Suprapubic skin (tissue), 4 donors: Measurements from ENCODE around the gene PPIL4. TPM values are rescaled to one million over a fixed set of nuclear protein-coding genes. Genes with fewer than 3 reads are reported as not detected.

Experiments used
- DNase-seq, 2 donors: peaks; one replicate each; pipeline ENCODE4 v3.0.0-alpha.2; 2019; ENCODE audit warnings: low spot score in 2 of 2
- H3K27ac ChIP-seq: fragments of 200-600 bp; sonication (generic); one replicate; pipeline ENCODE4 v1.5.1; 2019
- H3K27me3 ChIP-seq: fragments of 200-600 bp; sonication (generic); one replicate; pipeline ENCODE4 v1.5.1; 2019
- H3K36me3 ChIP-seq: fragments of 200-600 bp; sonication (generic); one replicate; pipeline ENCODE4 v1.5.1; 2019
- H3K4me1 ChIP-seq: fragments of 200-600 bp; sonication (generic); one replicate; pipeline ENCODE4 v1.5.1; 2019
- H3K4me3 ChIP-seq: fragments of 200-600 bp; sonication (generic); one replicate; pipeline ENCODE4 v1.5.1; 2019; ENCODE audit warnings: mild to moderate bottlenecking
- H3K9me3 ChIP-seq: fragments of 200-600 bp; sonication (generic); one replicate; pipeline ENCODE4 v1.5.1; 2019
- CTCF ChIP-seq, 2 donors: fragments of 200-600 bp in 1 of 2; fragments of 450-650 bp in 1 of 2; sonication (generic) in 1 of 2; IDR thresholded peaks; one replicate each; pipeline ENCODE4 v1.5.1; 2016 to 2019; ENCODE audit warnings: antibody characterized with exemption in 2 of 2, mild to moderate bottlenecking in 1 of 2, moderate library complexity in 1 of 2
- EP300 ChIP-seq: sonication (generic); formaldehyde crosslinking; IDR thresholded peaks from one replicate; pipeline ENCODE4 v1.6.1; 2017; ENCODE audit warnings: antibody characterized with exemption
- POLR2A ChIP-seq, 2 donors: fragments of 450-650 bp; IDR thresholded peaks; one replicate each; pipeline ENCODE4 v1.6.1; 2017; ENCODE audit warnings: antibody characterized with exemption in 2 of 2, mild to moderate bottlenecking in 2 of 2, moderate library complexity in 2 of 2
- POLR2AphosphoS5 ChIP-seq, 3 donors: sonication (generic); formaldehyde crosslinking; IDR thresholded peaks; one replicate each; pipeline ENCODE4 v1.6.1; 2017; ENCODE audit warnings: antibody characterized with exemption in 3 of 3
- WGBS: methylation state at CpG from one replicate; pipeline ENCODE4 v1.1.5; 2018; 5-methylcytosine and 5-hydroxymethylcytosine counted together
- total RNA-seq, 4 donors: library from RNA; depleted of rRNA; stranded (reverse); fragments of >200 nt; gene quantifications; one replicate each; pipeline ENCODE4 v1.1.0, GENCODE V29; 2016

The PPIL4 gene
- total RNA-seq, 4 donors from 2014 or later: 15.6 to 39.9 (median 19.0) TPM

- WGBS: under 1% methylated on average over 38 of the region's 59 CpGs
- Histone ChIP-seq H3K36me3 (no peaks in the 10 kb centered on the region), H3K27ac (peak within 1 kb of the TSS; percentile 93), H3K4me1 (peaks cover 20% of the 10 kb centered on the region), H3K9me3 (no peaks in the 10 kb centered on the region), H3K27me3 (no peaks in the 10 kb centered on the region), H3K4me3 (peak within 1 kb of the TSS; percentile 86)
- peak; percentile 94 to 96 for DNase-seq
- no peak for TF ChIP-seq POLR2AphosphoS5 (IDR thresholded peaks at IDR 0.05)
- TF ChIP-seq CTCF (IDR thresholded peaks at IDR 0.05): peak; percentile 28 to 51
Measured at GRCh38 chr6:149565527-149566409, 19.9 kb upstream of the PPIL4 start, which contains the start of gene GINM1. GINM1 (plus strand) TSS chr6:149566375; CDS start chr6:149566415, 40 bp downstream.

GRCh38 chr6:149563928-149564325, 18.1 kb upstream of the PPIL4 start:
- WGBS: 46% methylated on average over 3 of the region's 3 CpGs
- H3K27me3 ChIP-seq: no peaks in the 10 kb centered on the region
- no peak overlapping the region for H3K27ac ChIP-seq
- peaks cover 20% of the 10 kb centered on the region for H3K4me1 ChIP-seq
- no peaks in the 10 kb centered on the region for H3K36me3 ChIP-seq
- TF ChIP-seq EP300 (no peak), CTCF (IDR thresholded peaks at IDR 0.05) (no peak), POLR2AphosphoS5 (IDR thresholded peaks at IDR 0.05) (no peak), POLR2A (IDR thresholded peaks at IDR 0.05) (no peak)
- no peak overlapping the region for H3K4me3 ChIP-seq
- no peak for DNase-seq
- H3K9me3 ChIP-seq: no peaks in the 10 kb centered on the region

GRCh38 chr6:149563203-149563927, 17.5 kb upstream of the PPIL4 start:
- Histone ChIP-seq H3K27ac (no peak overlapping the region), H3K9me3 (no peaks in the 10 kb centered on the region), H3K4me3 (no peak overlapping the region), H3K4me1 (peaks cover 20% of the 10 kb centered on the region), H3K27me3 (no peaks in the 10 kb centered on the region), H3K36me3 (no peaks in the 10 kb centered on the region)
- 82% methylated on average over 5 of the region's 5 CpGs for WGBS
- TF ChIP-seq POLR2A (IDR thresholded peaks at IDR 0.05) (no peak), CTCF (IDR thresholded peaks at IDR 0.05) (no peak), POLR2AphosphoS5 (IDR thresholded peaks at IDR 0.05) (no peak), EP300 (no peak)
- no peak for DNase-seq

GRCh38 chr6:149560736-149561135, 14.9 kb upstream of the PPIL4 start:
- no peak overlapping the region for H3K4me3 ChIP-seq
- peak in 1 of 2 donors; percentile 51 for TF ChIP-seq CTCF (IDR thresholded peaks at IDR 0.05)
- no peak for TF ChIP-seq POLR2A (IDR thresholded peaks at IDR 0.05)

GRCh38 chr6:149559389-149559788, 13.5 kb upstream of the PPIL4 start:
- no peaks in the 10 kb centered on the region for H3K9me3 ChIP-seq
- no peaks in the 10 kb centered on the region for H3K36me3 ChIP-seq
- H3K27me3 ChIP-seq: no peaks in the 10 kb centered on the region
- WGBS: 56% methylated on average over 2 of the region's 2 CpGs
- H3K4me1 ChIP-seq: no peaks in the 10 kb centered on the region
- no peak for DNase-seq
- TF ChIP-seq EP300 (no peak), POLR2AphosphoS5 (IDR thresholded peaks at IDR 0.05) (no peak), POLR2A (IDR thresholded peaks at IDR 0.05) (no peak), CTCF (IDR thresholded peaks at IDR 0.05) (no peak)
- no peak overlapping the region for H3K4me3 ChIP-seq
- H3K27ac ChIP-seq: no peak overlapping the region

More at GRCh38 chr6:149560736-149561135, 14.9 kb upstream of the PPIL4 start:
- 54% methylated on average over 3 of the region's 3 CpGs for WGBS
- no peaks in the 10 kb centered on the region for H3K36me3 ChIP-seq
- H3K27me3 ChIP-seq: no peaks in the 10 kb centered on the region
- H3K9me3 ChIP-seq: no peaks in the 10 kb centered on the region
- peaks cover 8% of the 10 kb centered on the region for H3K4me1 ChIP-seq
- DNase-seq: no peak
- no peak overlapping the region for H3K27ac ChIP-seq
